Activated T-helper 1 cell treated with anti-CD3 and anti-CD28 coated beads, Interleukin-2, amount 50 U/mL, for 16 hours (primary cell): ENCODE results near the gene STAB2.
"Not testable (repeated sequence)": the region's sequence is repeated elsewhere in the genome, so short reads cannot be mapped to it uniquely, and the experiment has no call there.

Experiments
- DNase-seq, 2 donors: peaks; one replicate each; pipeline ENCODE4 v3.0.0-alpha.2; 2020; ENCODE audit warnings: low read depth in 1 of 2, low spot score in 1 of 2

Gene STAB2

DNA sequence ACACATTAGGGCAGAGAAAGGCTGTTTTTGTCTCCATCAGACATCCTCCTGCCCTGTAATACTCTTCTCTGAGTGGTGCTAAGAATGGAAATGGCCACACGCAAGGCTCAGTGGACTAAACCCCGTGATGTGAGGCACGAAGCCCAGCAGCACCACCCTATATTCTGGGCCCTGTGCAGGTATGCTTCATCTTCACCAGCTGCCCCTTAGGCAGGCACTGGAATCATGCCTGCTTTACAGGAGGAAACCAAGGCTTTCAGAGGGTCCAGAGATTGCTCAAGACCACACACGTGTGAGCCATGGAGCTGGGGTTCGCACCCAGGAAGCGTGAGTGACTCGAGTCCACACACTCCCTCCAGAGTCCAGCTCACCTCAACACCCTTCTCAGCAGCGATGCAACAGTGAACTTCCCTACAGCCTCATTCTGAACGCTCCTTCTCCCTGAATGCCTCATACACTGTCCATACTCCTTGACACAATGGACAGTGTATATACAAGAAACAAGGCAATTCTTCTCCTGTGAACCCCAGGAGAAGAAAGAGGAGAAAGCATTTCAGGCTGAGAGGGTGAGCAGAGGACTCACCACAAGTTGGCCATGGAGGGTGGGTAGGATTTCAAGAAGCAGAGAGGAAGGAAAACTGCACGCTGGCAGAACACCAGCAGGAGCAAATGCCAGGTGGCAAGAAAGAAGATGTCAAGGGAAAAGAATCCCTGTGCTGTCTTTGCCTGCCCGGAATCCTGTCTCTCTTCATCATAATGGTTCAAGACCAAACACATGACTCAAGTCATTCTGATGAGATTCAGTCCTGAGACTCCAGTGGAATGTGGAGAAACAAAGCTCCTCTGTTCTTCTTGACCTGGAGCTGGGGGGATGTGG lies 214.9 kb downstream of the STAB2 start:
- DNase-seq = no peak

DNA sequence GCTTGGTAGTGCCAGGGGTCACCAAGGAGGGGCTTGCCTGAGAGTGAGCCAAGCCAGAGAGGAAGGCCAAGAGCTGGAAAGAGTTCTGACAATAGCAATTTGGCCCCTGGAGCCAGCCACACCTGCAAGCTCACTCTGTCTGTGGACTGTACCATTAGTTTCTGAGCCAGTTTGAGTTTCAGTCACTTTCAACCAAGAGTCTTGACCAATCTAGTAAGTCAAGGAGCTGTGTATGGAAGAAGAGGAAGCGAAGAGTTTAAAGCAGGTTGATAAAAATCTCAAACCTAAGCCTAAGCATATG lies 215.5 kb downstream of the STAB2 start:
- DNase-seq = no peak

DNA sequence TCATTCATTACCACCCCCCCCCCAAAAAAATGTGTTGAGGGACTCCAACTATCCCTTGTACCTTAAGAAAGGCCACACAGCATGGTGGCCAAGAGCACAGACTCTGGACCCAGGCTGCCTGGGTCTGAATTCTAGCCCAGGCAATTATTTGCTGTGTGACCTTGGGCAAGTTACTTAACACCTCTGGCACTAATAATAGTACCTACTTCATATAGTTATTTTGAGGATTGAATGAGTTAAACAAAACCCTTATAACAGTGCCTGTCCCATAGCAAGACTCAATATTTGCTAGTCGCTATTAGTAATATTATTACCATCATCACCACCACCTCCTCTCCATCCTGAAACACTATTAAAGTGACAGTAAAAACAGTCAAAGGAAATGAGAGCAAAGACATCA lies 216.8 kb downstream of the STAB2 start:
- DNase-seq = no peak

DNA sequence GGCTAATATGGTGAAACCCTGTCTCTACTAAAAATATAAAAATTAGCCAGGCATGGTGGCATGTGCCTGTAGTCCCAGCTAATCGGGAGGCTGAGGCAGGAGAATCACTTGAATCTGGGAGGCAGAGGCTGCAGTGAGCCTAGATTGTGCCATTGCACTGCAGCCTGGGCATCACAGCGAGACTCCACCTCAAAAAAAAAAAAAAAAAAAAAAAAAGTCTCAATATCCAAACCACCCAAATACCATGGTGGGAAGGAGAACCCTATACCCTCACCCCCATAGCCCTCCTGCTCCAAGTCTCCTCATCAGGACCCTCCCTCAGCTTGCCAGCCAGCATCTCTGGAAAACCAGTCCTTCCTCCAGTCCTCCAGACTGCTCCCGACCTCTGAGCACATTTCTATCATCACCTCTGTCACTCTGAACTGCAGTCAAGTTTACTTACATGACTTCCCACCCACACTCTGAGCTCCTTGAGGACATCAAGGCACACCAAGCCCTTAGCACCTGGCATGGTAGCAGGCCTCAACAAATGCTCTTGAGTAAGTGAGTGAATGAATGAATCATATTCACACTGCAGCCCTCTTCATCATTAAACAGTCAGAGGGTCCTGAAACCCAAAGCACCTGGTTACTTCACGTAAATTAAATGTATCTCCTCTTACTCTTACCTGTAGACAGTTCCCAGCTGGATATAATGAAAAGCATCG lies 218.7 kb downstream of the STAB2 start:
- DNase-seq = no peak

DNA sequence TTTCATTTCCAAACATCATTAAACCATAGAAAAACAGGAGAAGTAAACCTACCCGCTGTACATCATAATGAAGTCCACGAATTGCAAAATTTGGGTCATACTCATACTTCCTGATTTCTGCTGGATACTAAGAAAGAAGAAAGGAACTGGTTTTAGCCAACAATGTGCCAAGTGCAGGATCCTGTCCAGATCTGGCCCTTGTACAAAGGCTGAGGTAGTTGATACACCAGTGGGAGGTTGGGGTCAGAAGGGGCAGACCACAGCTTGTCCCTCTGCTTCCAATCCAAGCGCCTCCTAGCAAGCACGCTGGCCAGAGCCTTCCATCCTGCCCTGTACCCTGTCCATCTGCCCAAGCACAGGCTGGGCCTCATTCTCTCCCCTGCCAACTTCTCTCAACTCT lies 219.7 kb downstream of the STAB2 start:
- no peak for DNase-seq

DNA sequence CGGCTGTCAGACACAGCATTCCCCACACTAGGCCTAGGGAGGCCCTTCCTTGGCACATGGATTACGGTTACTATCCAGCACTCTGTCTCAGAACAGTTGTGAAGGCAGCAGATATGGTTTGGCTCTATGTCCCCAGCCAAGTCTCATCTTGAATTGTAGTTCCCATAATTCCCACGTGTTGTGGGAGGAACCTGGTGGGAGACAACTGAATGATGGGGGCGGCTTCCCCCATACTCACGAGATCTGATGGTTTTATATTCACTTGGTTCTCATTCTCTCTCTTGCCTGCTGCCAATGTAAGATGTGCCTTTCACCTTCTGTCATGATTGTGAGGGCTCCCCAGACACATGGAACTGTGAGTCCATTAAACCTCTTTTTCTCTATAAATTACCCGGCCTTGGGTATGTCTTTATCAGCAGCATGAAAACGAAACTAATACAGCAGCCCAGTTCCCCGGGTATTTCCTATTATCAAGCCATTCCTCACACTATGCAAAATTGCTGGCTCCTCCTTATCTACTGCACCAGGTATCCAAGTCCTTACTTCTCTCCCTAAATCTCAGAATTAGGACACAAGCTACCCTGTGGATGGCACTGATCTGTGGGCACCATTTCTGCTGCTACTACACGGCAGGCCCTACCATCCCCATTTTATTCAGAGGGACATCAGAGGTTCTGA lies 220.6 kb downstream of the STAB2 start:
- no peak for DNase-seq

DNA sequence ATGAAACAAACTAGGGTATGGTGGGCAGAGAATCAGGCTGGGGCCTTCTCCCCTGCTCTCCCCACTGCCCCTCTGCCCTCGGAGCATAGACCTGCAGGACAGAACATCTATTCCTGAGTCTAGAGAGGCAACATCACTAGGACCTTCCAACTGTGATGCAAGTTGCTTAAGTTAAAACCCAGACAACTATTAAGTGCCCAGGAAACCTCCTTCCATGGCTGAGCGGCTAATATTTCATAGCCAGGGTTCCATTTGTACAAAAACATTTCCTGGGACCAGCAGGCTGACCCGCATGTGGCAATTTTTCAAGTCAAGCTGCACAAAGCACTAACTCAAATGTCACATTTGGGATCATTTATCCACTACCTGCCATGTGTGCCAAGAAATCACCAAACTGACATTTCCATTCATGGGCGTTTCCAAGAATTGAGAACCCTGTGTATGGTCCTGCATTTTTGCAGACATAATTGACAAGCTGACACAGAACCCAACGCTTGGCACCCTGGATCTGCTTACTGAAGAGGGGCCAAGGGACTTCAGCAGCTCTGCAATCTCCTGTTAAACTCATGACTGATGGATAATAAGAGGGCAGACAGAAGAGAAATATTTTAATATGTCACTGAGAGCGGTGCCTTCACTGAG lies 221.3 kb downstream of the STAB2 start:
- no peak for DNase-seq

DNA sequence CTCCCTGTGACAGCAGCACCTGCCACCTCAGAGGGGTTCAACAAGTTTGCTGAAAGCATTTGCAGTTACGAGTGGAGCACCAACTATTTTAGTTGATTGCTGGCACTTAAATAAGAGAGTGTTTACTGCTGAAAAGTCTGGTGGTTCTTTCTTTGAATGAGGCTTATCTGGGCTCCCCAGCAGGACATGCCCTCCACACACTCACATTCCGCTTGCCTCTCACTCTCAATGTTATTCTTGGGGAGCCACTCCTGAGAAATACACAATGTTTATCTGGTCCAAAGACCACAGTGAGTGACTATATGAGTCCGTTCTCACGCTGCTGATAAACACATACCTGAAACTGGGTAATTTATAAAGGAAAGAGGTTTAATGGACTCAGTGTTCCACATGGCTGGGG lies 222.1 kb downstream of the STAB2 start:
- DNase-seq = no peak

DNA sequence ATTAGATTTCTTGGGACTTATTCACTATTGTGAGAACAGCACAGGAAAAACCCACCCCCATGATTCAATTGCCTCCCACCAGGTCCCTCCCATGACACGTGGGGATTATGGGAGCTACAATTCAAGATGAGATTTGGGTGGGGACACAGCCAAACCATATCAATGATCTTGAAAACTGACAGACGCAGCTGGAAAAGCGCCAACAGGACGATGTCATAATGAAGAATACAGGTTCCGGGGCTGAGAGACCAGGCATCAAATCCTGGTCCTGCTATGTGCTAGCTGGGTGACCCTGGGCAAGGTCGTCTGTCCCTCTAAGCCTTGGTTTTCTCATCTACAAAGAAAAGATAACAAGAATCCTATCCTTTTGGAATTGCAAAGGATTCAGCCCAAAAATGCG lies 222.6 kb downstream of the STAB2 start:
- DNase-seq = not testable (repeated sequence)

DNA sequence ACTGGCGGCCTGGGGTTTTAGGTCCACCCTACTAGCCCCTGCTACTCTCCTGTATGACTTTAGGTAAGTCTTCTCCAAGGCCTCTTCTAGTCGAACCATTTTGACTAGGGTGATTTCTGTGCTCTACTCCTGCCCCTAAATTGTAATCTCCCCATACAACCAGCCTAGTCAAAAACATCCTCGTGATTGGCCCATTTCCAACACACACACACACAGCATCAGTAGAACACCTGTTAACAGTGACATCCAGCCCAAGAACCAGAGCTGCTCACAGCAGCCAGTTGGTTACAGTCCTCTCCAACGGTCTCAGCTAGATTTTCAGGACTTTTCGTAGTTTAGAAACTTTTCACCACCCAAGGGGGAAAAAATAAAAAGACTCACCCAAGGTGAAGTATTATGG lies 223.0 kb downstream of the STAB2 start:
- DNase-seq = no peak

DNA sequence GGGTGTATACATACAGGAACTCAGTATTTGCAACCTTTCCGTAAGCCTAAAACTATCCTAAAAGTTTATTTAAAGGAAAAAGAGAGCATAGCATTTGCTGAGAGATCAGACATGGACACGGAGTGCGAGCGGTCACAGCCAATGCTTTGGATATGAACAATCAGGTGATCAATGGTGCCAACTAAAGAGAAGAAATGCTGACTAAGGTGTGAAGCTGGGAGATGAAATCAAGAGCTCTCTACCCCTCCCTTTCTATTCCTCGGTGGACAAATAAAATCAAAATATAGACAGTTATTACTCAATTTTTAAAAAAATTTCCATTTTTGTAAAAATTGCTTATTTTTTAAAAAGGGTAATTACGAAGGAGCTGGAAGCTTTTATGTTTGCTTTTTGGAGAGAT lies 224.7 kb downstream of the STAB2 start:
- DNase-seq = no peak

DNA sequence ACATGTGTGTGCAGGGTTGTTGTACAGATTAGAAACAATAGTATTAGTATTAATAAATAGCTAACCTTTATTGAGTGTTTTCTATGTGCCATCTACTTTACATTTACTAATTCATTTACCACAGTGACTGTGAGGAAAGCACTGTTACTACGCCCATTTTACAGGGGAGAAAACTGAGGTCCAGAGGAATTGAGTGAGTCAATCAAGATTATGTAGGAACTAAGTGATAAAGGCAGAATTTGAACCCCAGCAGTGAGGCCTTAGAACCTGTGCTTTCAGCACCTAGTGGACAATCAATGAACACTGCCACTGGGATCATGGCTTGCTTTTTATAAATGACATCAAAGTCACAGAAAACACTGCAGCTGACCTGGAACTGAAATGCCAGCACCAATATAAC lies 225.7 kb downstream of the STAB2 start:
- no peak for DNase-seq

DNA sequence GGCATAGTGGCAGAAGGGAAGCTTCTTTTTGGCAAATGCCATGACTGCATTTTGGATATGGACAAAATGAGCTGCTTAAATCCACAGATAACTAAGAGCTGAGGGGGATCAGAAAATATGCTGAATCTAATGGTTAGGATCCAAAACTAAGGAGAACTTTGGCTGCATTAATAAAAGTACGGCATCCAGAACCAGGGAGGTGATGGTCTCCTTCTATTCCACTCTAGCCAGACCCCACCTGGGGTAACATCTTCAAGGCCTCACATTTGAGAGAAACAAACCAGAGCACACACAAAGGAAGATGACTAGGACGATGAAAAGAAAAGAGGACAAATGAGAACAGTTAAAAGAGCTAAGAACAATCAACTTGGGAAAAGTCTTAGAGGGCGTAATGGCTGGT lies 226.4 kb downstream of the STAB2 start:
- DNase-seq = no peak

DNA sequence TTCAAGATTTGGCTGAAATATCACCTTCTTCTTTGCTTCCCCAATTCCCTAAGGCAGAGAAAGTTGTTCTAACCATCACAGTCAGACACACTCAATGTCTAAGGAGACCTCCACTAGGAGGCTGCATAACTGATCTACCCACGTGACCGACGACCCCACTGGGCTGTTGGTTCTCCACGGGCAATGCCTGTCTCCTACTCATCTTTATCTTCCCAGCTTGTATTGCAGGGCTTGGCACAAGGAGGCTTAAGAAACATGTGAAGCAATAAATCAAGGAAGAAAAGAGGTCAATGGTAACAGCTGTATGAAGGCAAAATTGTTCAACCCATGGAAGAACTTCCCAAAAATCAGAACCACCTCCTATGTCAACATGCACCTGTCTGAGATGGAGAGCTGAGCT lies 226.9 kb downstream of the STAB2 start:
- no peak for DNase-seq

DNA sequence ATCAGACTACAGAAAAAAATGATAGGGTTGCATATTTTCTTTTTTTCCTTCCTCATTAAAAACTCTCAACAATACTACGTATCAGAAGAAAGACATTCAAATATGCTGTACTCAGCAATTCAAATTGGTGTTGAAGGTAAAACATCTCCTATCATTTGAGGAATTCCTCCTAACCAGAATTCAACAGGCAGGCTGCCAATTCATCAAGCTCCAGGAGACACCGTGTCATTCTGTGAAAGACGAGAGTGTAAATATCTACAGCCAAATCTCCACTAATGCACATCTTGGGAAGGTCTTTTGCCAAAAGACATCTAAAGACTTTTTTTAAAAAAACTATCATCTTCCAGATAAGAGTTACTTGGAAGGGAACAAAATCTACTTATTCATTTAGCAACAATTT lies 227.4 kb downstream of the STAB2 start:
- no peak for DNase-seq
